GM12872 (cell line): ENCODE measurements around the gene AKR1D1.

Experiments used
- CTCF ChIP-seq: IDR thresholded peaks from 3 replicates; pipeline ENCODE4 v1.5.1; 2011; ENCODE audit warnings: low read depth, mild to moderate bottlenecking, low read length, moderate library complexity; ENCODE audit not compliant: insufficient read depth

The AKR1D1 gene

GRCh38 chr7:138033241-138033640 is 43.0 kb upstream of the AKR1D1 start:
- no peak for TF ChIP-seq CTCF

GRCh38 chr7:138036135-138036534 is 40.1 kb upstream of the AKR1D1 start:
- TF ChIP-seq CTCF, result no peak

GRCh38 chr7:138044897-138045296 is 31.4 kb upstream of the AKR1D1 start:
- TF ChIP-seq CTCF, result no peak

GRCh38 chr7:138047907-138048306 is 28.4 kb upstream of the AKR1D1 start:
- TF ChIP-seq CTCF, result no peak

GRCh38 chr7:138049505-138050116 is 26.6 kb upstream of the AKR1D1 start:
- TF ChIP-seq CTCF, result no peak

- no peak for TF ChIP-seq CTCF
Observed at GRCh38 chr7:138052696-138053095, 23.6 kb upstream of the AKR1D1 start.

GRCh38 chr7:138063400-138063799 is 12.9 kb upstream of the AKR1D1 start:
- no peak for TF ChIP-seq CTCF
